ENCODE measurements around the gene CCDC43. TPM values are rescaled to one million over a fixed set of nuclear protein-coding genes. Genes with fewer than 3 reads are reported as not detected.

The CCDC43 gene
- 48.0 and 48.4 TPM in 2 replicates for total RNA-seq (2022)
- percentile 89 among the genes with signal in this experiment for Bru-seq, nascent RNA
- percentile 93 among the genes with signal in this experiment for BruChase-seq, experiment 1, labeled RNA remaining after a 6-hour chase
- percentile 92 among the genes with signal in this experiment for BruChase-seq, experiment 2, labeled RNA remaining after a 2-hour chase
- long read RNA-seq, transcript CCDC43-202 (4 exons, 2,058 nt): minor isoform, 8 of 73 reads
- long read RNA-seq, transcript CCDC43-201 (5 exons, 2,082 nt): major isoform, 55 of 73 reads
- long read RNA-seq, partial matches to known transcripts: 1 of 73 reads
- long read RNA-seq, other reads (novel, unspliced or antisense): 9 of 73 reads

GRCh38 chr17:44689477-44690217 lies at the start of gene CCDC43:
Gene CCDC43, minus strand, starts transcription at chr17:44689776. Its CDS starts 23 bp downstream, at chr17:44689753.
- Mint-ChIP-seq H3K4me3 (ENCODE audit: low read depth, unreplicated experiment) (peak within 1 kb of the TSS; percentile 100), H3K27me3 (ENCODE audit: unreplicated experiment) (no peaks in the 10 kb centered on the region), H3K36me3 (ENCODE audit: insufficient read depth, unreplicated experiment) (peaks cover 25% of the 10 kb centered on the region), H3K4me1 (ENCODE audit: low read depth, unreplicated experiment) (peaks cover 17% of the 10 kb centered on the region), H3K27ac (ENCODE audit: unreplicated experiment) (peak within 1 kb of the TSS; percentile 97), H3K9me3 (ENCODE audit: low read depth, unreplicated experiment) (no peaks in the 10 kb centered on the region)
- intact Hi-C loops (cut with micrococcal nuclease; ENCODE audit: unreplicated experiment): no loop called here
- BruUV-seq (replicated peaks): TSS peak; percentile 92
- CTCF ChIA-PET: interaction anchor here (0.6 to 1.1 kb wide), 3 partner anchors 156 to 470 kb away, joined by 3 read pairs; partner anchors contain the start of gene UBTF
- DNase-seq: peak; percentile 98
- no peak for TF ChIP-seq CTCF (IDR thresholded peaks at IDR 0.05; ENCODE audit: unreplicated experiment)

GRCh38 chr17:44738214-44738906 lies 48.8 kb upstream of the CCDC43 start:
- H3K9me3 Mint-ChIP-seq (ENCODE audit: low read depth, unreplicated experiment): no peaks in the 10 kb centered on the region
- TF ChIP-seq CTCF (IDR thresholded peaks at IDR 0.05; ENCODE audit: unreplicated experiment): no peak
- DNase-seq: no peak
- intact Hi-C loops (cut with micrococcal nuclease; ENCODE audit: unreplicated experiment): no loop called here
- BruUV-seq (replicated peaks): no TSS peak
- no peak overlapping the region for H3K4me3 Mint-ChIP-seq (ENCODE audit: low read depth, unreplicated experiment)
- H3K36me3 Mint-ChIP-seq (ENCODE audit: insufficient read depth, unreplicated experiment): peaks cover 15% of the 10 kb centered on the region
- CTCF ChIA-PET: interaction anchor here (0.6 kb wide), 2 partner anchors 83 to 892 kb away, joined by 3 to 4 read pairs; no protein-coding TSS in a partner anchor
- H3K27ac Mint-ChIP-seq (ENCODE audit: unreplicated experiment): no peak overlapping the region
- H3K4me1 Mint-ChIP-seq (ENCODE audit: low read depth, unreplicated experiment): no peaks in the 10 kb centered on the region
- H3K27me3 Mint-ChIP-seq (ENCODE audit: unreplicated experiment): no peaks in the 10 kb centered on the region

GRCh38 chr17:44736551-44737240 lies 47.1 kb upstream of the CCDC43 start:
- BruUV-seq (replicated peaks): no TSS peak
- no peak for DNase-seq
- no peaks in the 10 kb centered on the region for H3K9me3 Mint-ChIP-seq (ENCODE audit: low read depth, unreplicated experiment)
- peaks cover 20% of the 10 kb centered on the region for H3K36me3 Mint-ChIP-seq (ENCODE audit: insufficient read depth, unreplicated experiment)
- no peaks in the 10 kb centered on the region for H3K4me1 Mint-ChIP-seq (ENCODE audit: low read depth, unreplicated experiment)
- no peak overlapping the region for H3K27ac Mint-ChIP-seq (ENCODE audit: unreplicated experiment)
- no peak overlapping the region for H3K4me3 Mint-ChIP-seq (ENCODE audit: low read depth, unreplicated experiment)
- TF ChIP-seq CTCF (IDR thresholded peaks at IDR 0.05; ENCODE audit: unreplicated experiment): no peak
- CTCF ChIA-PET: interaction anchor here (0.6 to 1.2 kb wide), 3 partner anchors 16 to 306 kb away, joined by 3 to 4 read pairs (median 4); no protein-coding TSS in a partner anchor
- intact Hi-C loops (cut with micrococcal nuclease; ENCODE audit: unreplicated experiment): no loop called here
- no peaks in the 10 kb centered on the region for H3K27me3 Mint-ChIP-seq (ENCODE audit: unreplicated experiment)

GRCh38 chr17:44734272-44734671 lies 44.7 kb upstream of the CCDC43 start:
- Mint-ChIP-seq H3K4me3 (ENCODE audit: low read depth, unreplicated experiment) (no peak overlapping the region), H3K4me1 (ENCODE audit: low read depth, unreplicated experiment) (no peaks in the 10 kb centered on the region), H3K36me3 (ENCODE audit: insufficient read depth, unreplicated experiment) (peaks cover 13% of the 10 kb centered on the region), H3K27me3 (ENCODE audit: unreplicated experiment) (no peaks in the 10 kb centered on the region), H3K27ac (ENCODE audit: unreplicated experiment) (no peak overlapping the region), H3K9me3 (ENCODE audit: low read depth, unreplicated experiment) (no peaks in the 10 kb centered on the region)
- CTCF ChIA-PET: interaction anchor here (0.6 kb wide), 1 partner anchor 315 kb away, joined by 5 read pairs; no protein-coding TSS in a partner anchor
- DNase-seq: no peak
- intact Hi-C loops (cut with micrococcal nuclease; ENCODE audit: unreplicated experiment): no loop called here
- no peak for TF ChIP-seq CTCF (IDR thresholded peaks at IDR 0.05; ENCODE audit: unreplicated experiment)
- BruUV-seq (replicated peaks): no TSS peak
